ENCODE measurements around the gene DBI. TPM values are rescaled to one million over a fixed set of nuclear protein-coding genes. Genes with fewer than 3 reads are reported as not detected.

Gene DBI
- total RNA-seq, result 172 and 293 TPM in 2 replicates
- 470 TPM for polyA plus RNA-seq (2012)

GRCh38 chr2:119366649-119367471 is at the start of gene DBI, which contains the start of gene C2orf76:
TSS of gene DBI (plus strand) at chr2:119366977. CDS start at chr2:119367052, 75 bp downstream.
TSS of gene C2orf76 (minus strand) at chr2:119366834. CDS start at chr2:119339959, 26,875 bp downstream.
- peak; percentile 97 for DNase-seq (ENCODE audit: low read depth)

GRCh38 chr2:119317554-119317953 is 49.2 kb upstream of the DBI start:
- DNase-seq (ENCODE audit: low read depth), result no peak

- DNase-seq (ENCODE audit: low read depth), result no peak
Measured at GRCh38 chr2:119319593-119319992, 47.2 kb upstream of the DBI start.

GRCh38 chr2:119323459-119323858 is 43.3 kb upstream of the DBI start:
- DNase-seq (ENCODE audit: low read depth), result no peak

GRCh38 chr2:119324685-119325270 is 42.0 kb upstream of the DBI start:
- DNase-seq (ENCODE audit: low read depth), result no peak

GRCh38 chr2:119326938-119327337 is 39.8 kb upstream of the DBI start:
- DNase-seq (ENCODE audit: low read depth), result no peak

GRCh38 chr2:119327431-119327830 is 39.3 kb upstream of the DBI start:
- no peak for DNase-seq (ENCODE audit: low read depth)

- DNase-seq (ENCODE audit: low read depth), result no peak
Measured at GRCh38 chr2:119332953-119333352, 33.8 kb upstream of the DBI start.

- DNase-seq (ENCODE audit: low read depth), result no peak
Measured at GRCh38 chr2:119333360-119333759, 33.4 kb upstream of the DBI start.

- DNase-seq (ENCODE audit: low read depth), result no peak
Measured at GRCh38 chr2:119333833-119334232, 32.9 kb upstream of the DBI start.

- DNase-seq (ENCODE audit: low read depth), result no peak
Measured at GRCh38 chr2:119337749-119338148, 29.0 kb upstream of the DBI start.

- DNase-seq (ENCODE audit: low read depth), result no peak
Measured at GRCh38 chr2:119338272-119338671, 28.5 kb upstream of the DBI start.

GRCh38 chr2:119338826-119339561 is 27.8 kb upstream of the DBI start:
- no peak for DNase-seq (ENCODE audit: low read depth)

- DNase-seq (ENCODE audit: low read depth), result no peak
Measured at GRCh38 chr2:119339562-119339923, 27.2 kb upstream of the DBI start.

- no peak for DNase-seq (ENCODE audit: low read depth)
Measured at GRCh38 chr2:119341684-119342083, 25.1 kb upstream of the DBI start.

- no peak for DNase-seq (ENCODE audit: low read depth)
Measured at GRCh38 chr2:119349289-119349688, 17.5 kb upstream of the DBI start.

GRCh38 chr2:119350311-119350998 is 16.3 kb upstream of the DBI start:
- DNase-seq (ENCODE audit: low read depth), result no peak

GRCh38 chr2:119352357-119352756 is 14.4 kb upstream of the DBI start:
- peak; percentile 48 for DNase-seq (ENCODE audit: low read depth)

- no peak for DNase-seq (ENCODE audit: low read depth)
Measured at GRCh38 chr2:119354860-119355259, 11.9 kb upstream of the DBI start.

GRCh38 chr2:119359774-119360173 is 7.0 kb upstream of the DBI start:
- no peak for DNase-seq (ENCODE audit: low read depth)

GRCh38 chr2:119360423-119360966 is 6.3 kb upstream of the DBI start:
- no peak for DNase-seq (ENCODE audit: low read depth)

Data from myocyte (in vitro differentiated cells).